LHCN-M2 (cell line): ENCODE measurements around the gene COL4A4. TPM values are rescaled to one million over a fixed set of nuclear protein-coding genes. Genes with fewer than 3 reads are reported as not detected.
A peak's percentile ranks its signal among the peaks of the same experiment; 100 is the strongest.

Experiments used
- DNase-seq: peaks from one replicate; pipeline ENCODE4 v3.0.0-alpha.2; 2012; ENCODE audit warnings: low read depth
- total RNA-seq: library from RNA; depleted of rRNA; stranded (reverse); fragments of >200 nt; gene quantifications from 2 replicates; pipeline ENCODE4 v1.2.3, GENCODE V29; 2014

The COL4A4 gene
- total RNA-seq, 1 experiment from 2014 or later: not detected

GRCh38 chr2:226984750-226985582 lies 179.0 kb downstream of the COL4A4 start:
- peak; percentile 74 for DNase-seq

GRCh38 chr2:226983895-226984749 lies 179.9 kb downstream of the COL4A4 start:
- no peak for DNase-seq

GRCh38 chr2:226981791-226982326 lies 182.1 kb downstream of the COL4A4 start:
- DNase-seq: no peak

- no peak for DNase-seq
Observed at GRCh38 chr2:226979004-226979403, 185.0 kb downstream of the COL4A4 start.

- DNase-seq: no peak
Observed at GRCh38 chr2:226978300-226978699, 185.7 kb downstream of the COL4A4 start.

DNA sequence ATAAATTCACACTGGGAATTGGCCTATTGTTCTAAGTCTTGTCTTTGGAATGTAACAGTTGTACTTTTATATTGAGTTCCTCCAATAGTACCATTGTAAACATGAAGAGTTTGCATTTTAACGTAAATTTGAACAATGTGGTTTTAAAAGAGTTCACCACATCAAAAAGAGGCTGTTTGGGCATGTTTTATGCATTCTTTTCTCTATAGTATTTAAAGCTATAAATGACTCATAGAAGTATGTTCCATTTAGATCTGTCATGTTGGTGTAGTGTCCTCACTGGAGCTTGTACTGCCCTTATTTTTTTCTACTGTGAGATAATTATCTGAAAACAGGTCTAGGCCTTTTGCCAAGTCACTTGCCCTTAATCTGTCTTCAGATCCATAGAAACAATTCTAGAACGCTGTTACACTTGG lies 186.2 kb downstream of the COL4A4 start:
- peak; percentile 35 for DNase-seq

DNA sequence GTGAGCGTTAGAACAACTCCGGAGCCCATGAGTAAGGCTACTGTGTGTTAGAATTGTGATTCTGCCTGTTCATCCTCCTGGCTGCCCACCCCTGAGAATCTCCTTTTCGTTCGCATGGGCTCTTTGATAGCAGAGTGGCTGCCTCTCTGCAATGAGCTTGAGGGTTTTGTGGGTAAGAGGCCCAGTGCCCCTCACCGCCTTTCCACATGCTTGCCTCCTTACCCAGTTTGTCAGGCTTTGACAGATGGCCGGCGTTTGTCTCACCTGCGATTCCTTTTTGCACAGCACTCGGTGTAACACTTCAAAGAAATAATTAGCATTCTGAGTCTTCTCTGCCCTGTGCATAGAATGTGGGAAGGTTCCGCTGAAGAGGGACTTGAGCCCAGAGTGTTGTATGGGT lies 190.2 kb downstream of the COL4A4 start:
- no peak for DNase-seq

DNA sequence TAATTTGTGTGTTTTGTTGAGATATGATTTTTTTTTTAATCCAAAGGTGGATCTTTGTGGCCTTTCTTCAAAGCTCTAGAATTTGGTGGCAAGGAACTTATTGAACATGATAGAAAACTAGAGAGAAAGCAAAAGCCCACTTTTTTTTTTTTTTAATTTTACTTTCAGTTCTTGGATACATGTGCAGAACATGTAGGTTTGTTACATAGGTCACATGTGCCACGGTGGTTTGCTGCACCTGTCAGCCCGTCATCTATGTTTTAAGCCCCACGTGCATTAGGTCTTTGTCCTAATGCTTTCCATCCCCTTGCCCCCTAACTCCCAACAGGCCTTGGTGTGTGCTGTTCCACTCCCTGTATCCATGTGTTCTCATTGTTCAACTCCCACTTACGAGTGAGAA lies 192.2 kb downstream of the COL4A4 start:
- DNase-seq: no peak

GRCh38 chr2:226971084-226971483 lies 192.9 kb downstream of the COL4A4 start:
- DNase-seq: no peak

DNA sequence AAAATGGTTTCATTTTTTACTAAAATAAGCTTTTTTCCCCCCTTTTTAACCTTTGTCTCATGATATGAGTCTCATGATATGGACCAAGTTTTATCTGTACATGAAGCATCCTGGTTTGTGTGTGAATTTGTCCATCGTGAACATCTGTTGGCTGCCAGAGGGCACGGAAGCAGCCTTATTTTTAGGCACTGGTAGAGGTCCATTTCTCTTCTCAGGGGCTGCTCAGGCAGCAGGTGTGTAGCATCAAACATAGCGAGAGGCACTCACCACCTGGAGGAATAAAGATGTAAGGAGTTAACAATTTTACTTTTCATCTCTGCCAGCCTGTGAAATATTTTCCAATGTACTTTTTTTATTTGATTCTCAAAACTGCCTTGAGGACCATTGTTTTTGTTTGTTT lies 193.6 kb downstream of the COL4A4 start:
- no peak for DNase-seq

- DNase-seq: no peak
Observed at GRCh38 chr2:226969417-226970080, 194.5 kb downstream of the COL4A4 start.

- DNase-seq: no peak
Observed at GRCh38 chr2:226965376-226965775, 198.6 kb downstream of the COL4A4 start.

DNA sequence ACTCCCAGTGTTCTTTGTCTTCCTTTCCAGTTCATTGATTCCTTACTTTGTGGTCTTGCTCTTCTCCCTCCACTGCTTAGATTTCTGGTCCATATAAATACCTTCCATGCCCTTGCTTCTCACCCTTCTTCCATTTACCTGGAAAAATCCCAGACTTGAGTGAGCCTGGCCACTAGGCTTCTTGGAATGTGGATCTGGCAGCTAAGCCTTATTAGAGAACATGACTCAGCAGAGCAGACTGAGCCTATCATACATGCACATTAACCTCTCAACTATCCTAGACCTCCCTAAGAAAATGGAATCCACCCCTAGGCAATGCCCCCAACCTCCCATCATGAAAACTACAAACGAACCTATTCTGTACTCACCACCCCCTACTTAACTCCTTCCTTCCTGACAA lies 200.5 kb downstream of the COL4A4 start:
- DNase-seq: peak; percentile 19

GRCh38 chr2:226962176-226962773 lies 201.7 kb downstream of the COL4A4 start:
- no peak for DNase-seq

GRCh38 chr2:226959418-226959817 lies 204.6 kb downstream of the COL4A4 start:
- no peak for DNase-seq

GRCh38 chr2:226956659-226957058 lies 207.3 kb downstream of the COL4A4 start:
- no peak for DNase-seq

DNA sequence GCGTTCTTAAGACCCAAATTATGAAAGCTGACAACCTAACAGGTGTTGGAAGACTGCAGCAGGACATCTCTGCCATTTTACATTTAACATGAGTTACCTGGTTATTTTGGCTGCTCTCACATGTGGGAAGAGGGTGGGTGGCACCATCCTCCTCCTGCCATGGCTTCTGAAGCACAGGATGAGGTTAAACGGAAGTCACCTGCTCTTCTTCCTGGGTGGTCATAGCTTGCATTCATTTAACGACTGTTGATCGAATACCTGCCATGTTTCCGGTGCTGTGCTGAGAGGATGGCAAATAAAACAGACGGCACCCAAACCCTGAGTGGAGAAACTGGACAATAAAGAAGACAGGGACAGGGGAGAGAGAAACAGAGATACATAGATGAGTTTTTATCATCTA lies 210.2 kb downstream of the COL4A4 start:
- no peak for DNase-seq

- DNase-seq: no peak
Observed at GRCh38 chr2:226953206-226953605, 210.8 kb downstream of the COL4A4 start.
